Suprapubic skin (tissue), 4 donors: ENCODE results near the gene SLC2A10. TPM values are rescaled to one million over a fixed set of nuclear protein-coding genes. Genes with fewer than 3 reads are reported as not detected.

Source experiments
- DNase-seq, 2 donors: peaks; one replicate each; pipeline ENCODE4 v3.0.0-alpha.2; 2019; ENCODE audit warnings: low spot score in 2 of 2
- H3K27ac ChIP-seq: fragments of 200-600 bp; sonication (generic); one replicate; pipeline ENCODE4 v1.5.1; 2019
- H3K27me3 ChIP-seq: fragments of 200-600 bp; sonication (generic); one replicate; pipeline ENCODE4 v1.5.1; 2019
- H3K36me3 ChIP-seq: fragments of 200-600 bp; sonication (generic); one replicate; pipeline ENCODE4 v1.5.1; 2019
- H3K4me1 ChIP-seq: fragments of 200-600 bp; sonication (generic); one replicate; pipeline ENCODE4 v1.5.1; 2019
- H3K4me3 ChIP-seq: fragments of 200-600 bp; sonication (generic); one replicate; pipeline ENCODE4 v1.5.1; 2019; ENCODE audit warnings: mild to moderate bottlenecking
- H3K9me3 ChIP-seq: fragments of 200-600 bp; sonication (generic); one replicate; pipeline ENCODE4 v1.5.1; 2019
- EP300 ChIP-seq: sonication (generic); formaldehyde crosslinking; IDR thresholded peaks from one replicate; pipeline ENCODE4 v1.6.1; 2017; ENCODE audit warnings: antibody characterized with exemption
- POLR2A ChIP-seq, 2 donors: fragments of 450-650 bp; IDR thresholded peaks; one replicate each; pipeline ENCODE4 v1.6.1; 2017; ENCODE audit warnings: antibody characterized with exemption in 2 of 2, mild to moderate bottlenecking in 2 of 2, moderate library complexity in 2 of 2
- POLR2AphosphoS5 ChIP-seq, 3 donors: sonication (generic); formaldehyde crosslinking; IDR thresholded peaks; one replicate each; pipeline ENCODE4 v1.6.1; 2017; ENCODE audit warnings: antibody characterized with exemption in 3 of 3
- WGBS: methylation state at CpG from one replicate; pipeline ENCODE4 v1.1.5; 2018; 5-methylcytosine and 5-hydroxymethylcytosine counted together
- total RNA-seq, 4 donors: library from RNA; depleted of rRNA; stranded (reverse); fragments of >200 nt; gene quantifications; one replicate each; pipeline ENCODE4 v1.1.0, GENCODE V29; 2016
- TF ChIP-seq, protein P1 (sequence below), 2 donors: fragments of 200-600 bp in 1 of 2; fragments of 450-650 bp in 1 of 2; sonication (generic) in 1 of 2; IDR thresholded peaks; one replicate each; pipeline ENCODE4 v1.5.1; 2016 to 2019; ENCODE audit warnings: antibody characterized with exemption in 2 of 2, mild to moderate bottlenecking in 1 of 2, moderate library complexity in 1 of 2

SLC2A10 gene
- total RNA-seq, 4 donors from 2014 or later, result 2.6 to 8.1 (median 5.5) TPM

DNA sequence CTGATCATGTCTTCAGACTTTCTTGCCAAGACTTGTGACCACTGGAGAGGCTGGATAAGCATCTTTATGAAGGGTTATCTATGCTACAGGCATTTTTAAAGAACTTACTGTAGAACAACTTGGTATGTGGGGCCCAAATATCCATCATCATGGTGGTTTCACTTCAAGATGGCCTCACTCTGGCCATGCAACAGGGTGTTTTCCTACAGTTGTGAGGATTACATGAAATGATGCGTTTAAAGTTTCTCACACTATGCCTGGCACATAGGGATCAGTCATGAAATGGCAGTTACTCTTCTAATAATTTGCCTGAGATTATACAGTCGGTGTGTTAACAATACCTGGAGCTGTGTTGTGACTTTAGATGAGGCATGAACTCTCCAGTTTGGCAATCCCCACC is 13.0 kb downstream of the SLC2A10 start:
- Histone ChIP-seq H3K9me3 (no peaks in the 10 kb centered on the region), H3K27ac (no peak overlapping the region), H3K4me3 (no peak overlapping the region), H3K4me1 (no peaks in the 10 kb centered on the region), H3K36me3 (no peaks in the 10 kb centered on the region), H3K27me3 (no peaks in the 10 kb centered on the region)
- WGBS, result 97% methylated on average over 2 of the region's 2 CpGs
- no peak for TF ChIP-seq POLR2A (IDR thresholded peaks at IDR 0.05)
- TF ChIP-seq, protein P1, sequence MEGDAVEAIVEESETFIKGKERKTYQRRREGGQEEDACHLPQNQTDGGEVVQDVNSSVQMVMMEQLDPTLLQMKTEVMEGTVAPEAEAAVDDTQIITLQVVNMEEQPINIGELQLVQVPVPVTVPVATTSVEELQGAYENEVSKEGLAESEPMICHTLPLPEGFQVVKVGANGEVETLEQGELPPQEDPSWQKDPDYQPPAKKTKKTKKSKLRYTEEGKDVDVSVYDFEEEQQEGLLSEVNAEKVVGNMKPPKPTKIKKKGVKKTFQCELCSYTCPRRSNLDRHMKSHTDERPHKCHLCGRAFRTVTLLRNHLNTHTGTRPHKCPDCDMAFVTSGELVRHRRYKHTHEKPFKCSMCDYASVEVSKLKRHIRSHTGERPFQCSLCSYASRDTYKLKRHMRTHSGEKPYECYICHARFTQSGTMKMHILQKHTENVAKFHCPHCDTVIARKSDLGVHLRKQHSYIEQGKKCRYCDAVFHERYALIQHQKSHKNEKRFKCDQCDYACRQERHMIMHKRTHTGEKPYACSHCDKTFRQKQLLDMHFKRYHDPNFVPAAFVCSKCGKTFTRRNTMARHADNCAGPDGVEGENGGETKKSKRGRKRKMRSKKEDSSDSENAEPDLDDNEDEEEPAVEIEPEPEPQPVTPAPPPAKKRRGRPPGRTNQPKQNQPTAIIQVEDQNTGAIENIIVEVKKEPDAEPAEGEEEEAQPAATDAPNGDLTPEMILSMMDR (IDR thresholded peaks at IDR 0.05), result no peak
- no peak for TF ChIP-seq EP300
- no peak for TF ChIP-seq POLR2AphosphoS5 (IDR thresholded peaks at IDR 0.05)
- DNase-seq, result no peak

DNA sequence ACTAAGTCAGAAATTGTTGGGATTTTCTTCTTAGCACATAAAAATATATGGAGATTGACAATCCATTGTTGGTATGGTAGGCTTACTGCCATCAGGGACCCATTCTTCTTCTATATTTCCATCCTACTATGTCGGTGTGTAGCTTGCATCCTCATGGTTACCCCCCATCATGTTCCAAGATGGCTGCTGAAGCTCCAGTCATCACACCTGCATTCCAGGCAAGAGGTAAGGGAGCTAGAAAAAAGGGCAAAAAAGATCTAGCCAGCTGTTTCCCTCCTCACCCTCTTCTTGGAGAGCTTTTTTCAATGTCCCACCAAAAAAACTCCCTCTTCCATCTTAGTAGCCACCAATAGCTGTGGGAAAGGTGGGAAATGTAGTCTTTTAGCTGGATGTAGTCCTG is 13.6 kb downstream of the SLC2A10 start:
- DNase-seq, result no peak
- Histone ChIP-seq H3K27ac (no peak overlapping the region), H3K36me3 (no peaks in the 10 kb centered on the region), H3K4me3 (no peak overlapping the region), H3K9me3 (no peaks in the 10 kb centered on the region), H3K4me1 (no peaks in the 10 kb centered on the region), H3K27me3 (no peaks in the 10 kb centered on the region)
- 95% methylated on average over 1 of the region's 1 CpG for WGBS
- TF ChIP-seq POLR2A (IDR thresholded peaks at IDR 0.05) (no peak), EP300 (no peak), POLR2AphosphoS5 (IDR thresholded peaks at IDR 0.05) (no peak)
- TF ChIP-seq, protein P1 (IDR thresholded peaks at IDR 0.05), result no peak

DNA sequence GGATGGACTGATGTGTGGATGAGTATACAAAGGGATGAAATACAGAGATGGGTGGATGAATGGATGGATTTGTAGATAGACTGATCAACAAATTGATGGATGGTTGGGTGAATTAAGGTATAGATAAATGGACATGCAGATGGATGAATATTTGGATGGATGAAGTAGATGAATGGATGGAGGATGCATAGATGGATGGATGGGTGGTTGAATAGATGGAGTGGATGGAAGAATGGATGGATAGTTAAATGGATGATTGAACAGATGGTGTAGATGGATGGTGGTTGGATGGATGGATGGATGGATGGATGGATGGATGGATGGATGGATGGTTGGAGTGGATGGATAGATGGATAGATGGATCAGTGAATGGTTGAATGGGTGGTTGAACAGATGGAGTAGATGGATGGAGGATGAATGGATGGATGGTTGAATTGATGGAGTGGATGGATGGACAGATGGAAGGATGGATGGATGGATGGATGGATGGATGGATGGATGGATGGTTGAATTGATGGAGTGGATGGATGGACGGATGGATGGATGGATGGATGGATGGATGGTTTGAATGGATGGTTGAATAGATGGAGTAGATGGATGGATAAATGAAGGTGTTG is 15.0 kb downstream of the SLC2A10 start:
- no peaks in the 10 kb centered on the region for H3K27me3 ChIP-seq
- H3K4me1 ChIP-seq, result no peaks in the 10 kb centered on the region
- H3K36me3 ChIP-seq, result no peaks in the 10 kb centered on the region
- 43% methylated on average over 1 of the region's 1 CpG for WGBS
- H3K4me3 ChIP-seq, result no peak overlapping the region
- no peaks in the 10 kb centered on the region for H3K9me3 ChIP-seq
- DNase-seq, result no peak
- TF ChIP-seq, protein P1 (IDR thresholded peaks at IDR 0.05), result no peak
- TF ChIP-seq POLR2AphosphoS5 (IDR thresholded peaks at IDR 0.05) (no peak), POLR2A (IDR thresholded peaks at IDR 0.05) (no peak), EP300 (no peak)
- no peak overlapping the region for H3K27ac ChIP-seq

DNA sequence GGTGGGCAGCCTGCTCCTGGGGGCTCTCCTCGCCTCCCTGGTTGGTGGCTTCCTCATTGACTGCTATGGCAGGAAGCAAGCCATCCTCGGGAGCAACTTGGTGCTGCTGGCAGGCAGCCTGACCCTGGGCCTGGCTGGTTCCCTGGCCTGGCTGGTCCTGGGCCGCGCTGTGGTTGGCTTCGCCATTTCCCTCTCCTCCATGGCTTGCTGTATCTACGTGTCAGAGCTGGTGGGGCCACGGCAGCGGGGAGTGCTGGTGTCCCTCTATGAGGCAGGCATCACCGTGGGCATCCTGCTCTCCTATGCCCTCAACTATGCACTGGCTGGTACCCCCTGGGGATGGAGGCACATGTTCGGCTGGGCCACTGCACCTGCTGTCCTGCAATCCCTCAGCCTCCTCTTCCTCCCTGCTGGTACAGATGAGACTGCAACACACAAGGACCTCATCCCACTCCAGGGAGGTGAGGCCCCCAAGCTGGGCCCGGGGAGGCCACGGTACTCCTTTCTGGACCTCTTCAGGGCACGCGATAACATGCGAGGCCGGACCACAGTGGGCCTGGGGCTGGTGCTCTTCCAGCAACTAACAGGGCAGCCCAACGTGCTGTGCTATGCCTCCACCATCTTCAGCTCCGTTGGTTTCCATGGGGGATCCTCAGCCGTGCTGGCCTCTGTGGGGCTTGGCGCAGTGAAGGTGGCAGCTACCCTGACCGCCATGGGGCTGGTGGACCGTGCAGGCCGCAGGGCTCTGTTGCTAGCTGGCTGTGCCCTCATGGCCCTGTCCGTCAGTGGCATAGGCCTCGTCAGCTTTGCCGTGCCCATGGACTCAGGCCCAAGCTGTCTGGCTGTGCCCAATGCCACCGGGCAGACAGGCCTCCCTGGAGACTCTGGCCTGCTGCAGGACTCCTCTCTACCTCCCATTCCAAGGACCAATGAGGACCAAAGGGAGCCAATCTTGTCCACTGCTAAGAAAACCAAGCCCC is 16.0 kb downstream of the SLC2A10 start:
- no peak for DNase-seq
- Histone ChIP-seq H3K27ac (no peak overlapping the region), H3K4me3 (no peak overlapping the region), H3K27me3 (no peaks in the 10 kb centered on the region), H3K4me1 (no peaks in the 10 kb centered on the region), H3K36me3 (no peaks in the 10 kb centered on the region), H3K9me3 (no peaks in the 10 kb centered on the region)
- 90% methylated on average over 13 of the region's 27 CpGs for WGBS
- TF ChIP-seq POLR2A (IDR thresholded peaks at IDR 0.05), result no peak
- no peak for TF ChIP-seq POLR2AphosphoS5 (IDR thresholded peaks at IDR 0.05)
- TF ChIP-seq, protein P1 (IDR thresholded peaks at IDR 0.05), result no peak
- TF ChIP-seq EP300, result no peak

DNA sequence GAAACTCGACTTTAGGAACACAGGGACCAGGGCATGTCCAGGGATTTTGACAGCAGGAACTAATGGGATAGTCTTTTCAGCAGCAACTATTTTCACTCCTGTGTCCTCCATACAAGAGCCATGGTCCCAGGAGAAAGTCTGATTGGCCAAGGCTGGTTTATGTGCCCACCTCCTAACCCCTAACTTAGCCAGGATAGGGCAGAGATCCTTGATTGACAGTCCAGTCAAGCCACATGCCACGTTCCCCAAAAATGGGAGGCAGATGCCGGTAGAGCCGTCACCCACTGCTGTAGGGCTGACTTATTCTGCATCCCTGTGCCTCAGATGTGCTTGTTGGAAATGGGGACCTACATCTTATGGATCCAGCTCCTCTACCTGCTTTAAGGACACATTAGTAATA is 22.3 kb downstream of the SLC2A10 start:
- Histone ChIP-seq H3K27me3 (no peaks in the 10 kb centered on the region), H3K4me1 (no peaks in the 10 kb centered on the region), H3K9me3 (no peaks in the 10 kb centered on the region), H3K4me3 (no peak overlapping the region), H3K27ac (no peak overlapping the region), H3K36me3 (peaks cover 10% of the 10 kb centered on the region)
- no peak for TF ChIP-seq POLR2A (IDR thresholded peaks at IDR 0.05)
- 84% methylated on average over 4 of the region's 4 CpGs for WGBS
- no peak for DNase-seq
